Stimulated activated CD8-positive, alpha-beta memory T cell treated with anti-CD3 and anti-CD28 coated beads, Interleukin-2, amount 100 ng/mL, for 1 hour (primary cell): ENCODE results near the gene DCBLD2.

ENCODE experiments used
- DNase-seq, 2 donors: peaks; one replicate each; pipeline ENCODE4 v3.0.0-alpha.2; 2020; ENCODE audit warnings: low read depth in 2 of 2

Gene DCBLD2, protein sequence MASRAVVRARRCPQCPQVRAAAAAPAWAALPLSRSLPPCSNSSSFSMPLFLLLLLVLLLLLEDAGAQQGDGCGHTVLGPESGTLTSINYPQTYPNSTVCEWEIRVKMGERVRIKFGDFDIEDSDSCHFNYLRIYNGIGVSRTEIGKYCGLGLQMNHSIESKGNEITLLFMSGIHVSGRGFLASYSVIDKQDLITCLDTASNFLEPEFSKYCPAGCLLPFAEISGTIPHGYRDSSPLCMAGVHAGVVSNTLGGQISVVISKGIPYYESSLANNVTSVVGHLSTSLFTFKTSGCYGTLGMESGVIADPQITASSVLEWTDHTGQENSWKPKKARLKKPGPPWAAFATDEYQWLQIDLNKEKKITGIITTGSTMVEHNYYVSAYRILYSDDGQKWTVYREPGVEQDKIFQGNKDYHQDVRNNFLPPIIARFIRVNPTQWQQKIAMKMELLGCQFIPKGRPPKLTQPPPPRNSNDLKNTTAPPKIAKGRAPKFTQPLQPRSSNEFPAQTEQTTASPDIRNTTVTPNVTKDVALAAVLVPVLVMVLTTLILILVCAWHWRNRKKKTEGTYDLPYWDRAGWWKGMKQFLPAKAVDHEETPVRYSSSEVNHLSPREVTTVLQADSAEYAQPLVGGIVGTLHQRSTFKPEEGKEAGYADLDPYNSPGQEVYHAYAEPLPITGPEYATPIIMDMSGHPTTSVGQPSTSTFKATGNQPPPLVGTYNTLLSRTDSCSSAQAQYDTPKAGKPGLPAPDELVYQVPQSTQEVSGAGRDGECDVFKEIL

DNA sequence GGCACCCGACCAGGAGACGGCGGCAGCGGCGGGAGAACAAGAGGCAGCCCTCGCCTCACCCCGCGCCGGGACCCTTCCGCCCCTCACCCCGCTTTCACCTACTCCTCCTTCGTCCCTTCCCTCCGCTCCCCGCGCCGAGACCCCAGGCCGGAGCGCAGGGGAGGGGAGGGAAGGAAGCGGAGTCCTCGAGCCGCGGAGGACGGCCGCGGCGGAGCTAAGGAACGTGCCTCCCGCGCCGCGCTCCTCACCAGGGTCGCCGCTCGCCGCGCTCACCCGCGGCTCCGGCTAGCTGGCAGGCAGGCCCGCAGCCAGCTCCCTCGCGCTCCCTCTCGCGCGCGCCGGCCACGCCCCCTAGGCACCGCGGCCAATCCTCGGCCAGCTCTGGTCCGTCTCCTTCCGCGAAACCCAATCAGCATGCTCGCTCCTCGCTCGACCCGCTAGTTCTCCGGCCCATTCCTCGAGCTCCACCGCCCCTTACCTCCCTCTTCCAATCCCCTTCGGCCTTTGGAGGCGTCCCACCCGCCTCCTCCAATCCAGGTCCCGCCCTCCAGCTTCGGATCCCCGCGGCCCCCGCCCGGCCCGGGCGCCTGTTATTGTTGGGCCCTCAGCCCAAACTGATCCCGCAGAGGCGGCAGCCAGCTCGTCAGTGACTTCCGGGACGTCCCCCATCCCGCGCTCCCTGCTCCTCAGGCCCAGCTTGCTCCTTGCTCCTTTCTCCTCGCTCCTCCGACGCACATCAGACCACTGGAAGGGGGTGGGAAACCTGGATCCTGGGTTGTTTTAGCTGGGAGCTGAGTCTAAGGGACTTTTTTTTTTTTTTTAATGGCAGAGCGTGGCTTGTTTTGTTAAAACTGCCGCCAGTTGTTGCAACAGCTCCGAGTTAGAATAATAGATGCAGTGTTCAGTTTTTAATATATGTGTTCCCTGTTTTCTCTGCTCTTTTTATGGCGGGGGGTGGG lies at the start of gene DCBLD2:
Gene DCBLD2 (minus strand): TSS at position 304 of the 959 bp plus-strand sequence. CDS start 369 bp downstream, outside the sequence.
- DNase-seq, result peak; percentile 67 to 78

DNA sequence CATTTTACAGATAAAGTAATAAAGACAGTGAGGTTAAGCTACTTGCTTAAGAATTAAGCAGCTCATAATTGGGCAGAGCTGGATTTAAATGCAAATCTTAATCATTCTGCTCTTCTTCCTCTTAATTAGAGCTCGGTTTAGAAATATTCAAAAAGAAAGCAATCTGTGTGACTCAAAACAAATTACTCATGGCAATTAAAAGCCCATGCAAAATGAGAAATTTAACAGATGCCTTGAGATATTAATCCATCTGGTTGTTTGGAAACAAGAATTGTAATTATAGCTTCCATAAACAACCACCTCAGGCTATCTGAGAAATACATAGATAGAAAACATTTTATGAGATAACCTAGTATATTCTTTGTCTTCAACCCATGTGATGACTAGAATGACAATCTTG lies 44.2 kb upstream of the DCBLD2 start:
- DNase-seq, result no peak

DNA sequence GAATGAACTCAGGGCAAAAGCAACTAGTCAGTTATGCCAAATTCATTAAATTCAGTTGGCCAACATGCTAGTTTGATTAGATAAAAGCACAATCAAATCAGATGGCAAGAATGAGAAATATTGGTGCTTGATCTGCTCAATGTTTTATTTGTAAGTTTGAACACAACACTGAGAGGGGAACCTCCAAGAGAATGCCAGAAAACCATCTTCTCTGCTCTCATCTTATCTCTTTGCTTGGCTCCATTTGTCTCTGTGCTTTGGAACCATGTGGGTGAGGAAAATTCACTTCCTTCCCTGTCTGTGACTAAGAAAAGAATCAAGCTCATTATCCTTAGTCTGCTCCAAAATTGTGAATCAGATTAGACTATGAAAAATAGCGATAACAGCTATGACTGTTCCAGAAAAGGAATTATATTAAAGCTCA lies 43.6 kb upstream of the DCBLD2 start:
- no peak for DNase-seq

DNA sequence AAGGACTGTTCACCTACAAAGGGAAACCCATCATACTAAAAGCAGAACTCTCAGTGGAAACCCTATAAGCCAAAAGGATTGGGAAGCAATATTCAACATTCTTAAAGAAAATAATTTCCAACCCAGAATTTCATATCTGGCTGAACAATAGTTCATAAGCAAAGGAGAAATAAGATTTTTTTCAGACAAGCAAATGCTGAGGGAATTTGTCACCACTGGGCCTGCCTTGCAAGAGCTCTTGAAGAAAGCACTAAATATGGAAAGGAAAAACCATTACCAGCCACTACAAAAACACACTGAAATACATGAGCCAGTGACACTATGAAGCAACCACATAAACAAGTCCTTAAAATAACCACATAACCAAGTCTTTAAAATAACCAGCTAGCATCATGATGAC lies 28.9 kb upstream of the DCBLD2 start:
- no peak for DNase-seq

DNA sequence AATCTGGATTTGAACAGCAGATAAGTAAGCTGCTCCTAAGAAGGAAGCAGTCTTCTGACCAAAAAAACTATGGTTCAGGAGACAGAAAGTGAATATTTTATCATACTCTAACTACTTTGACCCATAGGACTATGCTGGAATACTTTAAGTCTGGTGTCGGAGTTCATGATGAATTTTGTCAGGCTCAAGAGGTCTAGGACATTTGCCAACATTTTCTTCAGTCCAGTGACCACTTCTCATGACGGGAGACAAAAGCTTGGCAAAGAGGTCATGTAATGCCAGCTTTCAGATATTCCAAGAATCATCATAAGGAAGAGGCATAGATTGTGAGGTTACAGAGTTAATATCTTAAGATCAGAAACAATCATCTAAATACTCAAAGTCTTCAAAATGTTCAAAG lies 20.5 kb upstream of the DCBLD2 start:
- DNase-seq, result no peak

DNA sequence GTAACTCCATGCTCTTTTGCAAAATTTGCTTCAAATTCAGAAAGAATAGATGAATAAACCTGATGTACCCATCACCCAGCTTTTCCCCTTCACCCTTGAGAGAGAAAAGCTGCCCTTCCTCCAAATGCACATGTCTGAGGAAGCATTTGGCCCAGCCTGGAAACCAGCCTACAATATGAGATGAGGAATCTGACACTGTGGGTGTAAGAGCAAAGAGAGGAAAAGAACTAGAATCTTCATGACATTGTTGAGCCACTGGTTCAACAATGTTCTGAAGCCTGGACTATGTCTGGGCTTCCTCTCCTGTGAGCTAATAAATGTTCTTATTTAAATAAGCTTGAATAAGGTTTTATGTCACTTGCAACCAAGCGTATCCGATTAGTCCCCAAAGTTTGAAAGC lies 18.7 kb upstream of the DCBLD2 start:
- DNase-seq, result no peak

DNA sequence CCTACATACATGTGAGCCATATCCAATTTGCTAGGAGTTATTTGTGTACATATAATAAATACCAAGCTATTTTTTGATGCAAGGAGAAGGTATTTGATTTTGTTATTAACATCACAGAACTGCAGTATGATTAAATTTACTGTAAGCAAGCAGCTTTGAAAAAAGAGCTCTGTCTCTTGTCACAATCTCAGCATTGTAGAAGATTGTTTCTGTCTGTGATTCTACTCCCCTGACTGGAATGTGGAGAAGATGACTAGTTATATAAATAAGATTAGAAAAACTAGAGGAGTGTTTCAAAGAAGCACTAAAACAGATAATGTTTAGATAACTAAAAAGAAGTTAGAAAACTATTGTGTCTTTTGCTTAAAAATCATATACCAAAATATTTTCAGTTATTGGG lies 17.1 kb upstream of the DCBLD2 start:
- DNase-seq, result no peak

DNA sequence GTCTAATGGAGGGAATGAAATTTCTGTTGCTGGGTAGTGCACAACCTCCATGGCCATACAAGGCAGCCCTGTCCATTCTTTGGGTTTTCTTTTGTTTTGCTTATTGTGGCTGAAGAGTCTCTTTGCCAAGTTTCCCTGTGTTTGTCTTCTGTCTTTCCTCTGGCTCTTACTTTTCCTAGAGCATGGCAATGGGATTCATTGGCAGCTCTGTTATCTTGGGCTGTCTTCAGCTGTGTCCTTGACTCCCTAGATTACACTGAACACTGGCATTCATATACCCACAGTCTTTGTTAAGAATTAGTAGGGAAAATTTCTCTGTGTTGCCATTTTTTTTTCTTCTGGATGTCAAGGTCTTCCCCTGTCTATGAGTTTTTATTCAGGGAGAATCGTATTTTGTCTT lies 16.1 kb upstream of the DCBLD2 start:
- no peak for DNase-seq

DNA sequence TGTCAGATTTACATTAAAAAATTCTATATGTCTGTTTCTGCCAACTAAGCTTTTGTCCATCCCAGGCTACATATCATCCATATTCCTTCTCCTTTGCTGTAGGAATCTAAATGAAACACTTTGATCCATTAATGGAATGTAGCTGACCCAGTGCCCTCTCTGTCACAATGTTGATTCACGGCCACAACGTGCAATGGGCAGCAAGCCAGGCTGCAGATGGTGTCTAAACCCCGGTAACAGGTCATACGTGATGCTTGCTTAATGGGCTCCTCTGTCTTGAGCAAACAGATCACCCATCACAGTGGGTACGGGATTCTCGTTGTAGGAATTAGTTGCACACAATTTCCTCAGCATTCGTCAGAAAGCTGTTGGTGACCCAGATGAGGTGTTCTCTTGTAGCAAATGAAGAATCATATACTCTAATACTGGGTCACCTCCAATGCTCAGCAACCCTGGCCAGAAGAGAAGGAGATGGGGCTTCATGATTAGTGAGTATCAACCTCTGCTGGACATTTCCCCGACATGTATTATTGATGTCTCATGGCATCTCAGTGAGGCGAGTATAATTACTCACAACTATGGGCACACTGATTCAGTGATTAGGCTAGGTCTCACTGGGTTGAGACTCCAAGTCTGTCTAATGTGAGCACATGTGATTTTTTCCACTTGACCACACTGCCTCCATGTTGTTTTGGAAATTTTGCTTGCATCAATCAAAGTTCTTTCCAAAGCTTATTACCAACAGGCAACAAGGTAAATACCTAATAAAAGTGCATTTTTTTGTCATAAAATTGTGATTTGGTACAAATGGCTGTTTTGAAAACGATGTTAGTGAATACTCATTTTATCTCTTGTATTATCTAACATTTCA lies 12.9 kb upstream of the DCBLD2 start:
- DNase-seq, result no peak

DNA sequence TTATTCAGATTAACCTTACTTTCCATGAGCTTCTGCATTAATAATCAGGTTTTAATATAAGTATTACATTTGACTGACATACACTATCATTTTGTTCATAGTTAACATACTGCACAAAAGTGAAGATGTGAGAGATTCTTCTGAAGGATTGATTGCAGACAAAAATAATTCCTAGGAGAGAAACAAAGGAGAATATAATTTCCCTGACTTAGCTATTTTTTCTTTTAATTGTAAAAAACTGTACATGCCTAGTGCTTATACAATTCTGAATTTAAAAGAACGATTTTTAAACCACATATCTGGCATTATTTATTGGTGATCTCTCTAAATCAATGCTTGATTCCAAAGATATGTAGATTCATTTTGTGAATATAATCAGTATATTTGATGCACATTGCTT lies 11.0 kb upstream of the DCBLD2 start:
- DNase-seq, result no peak

DNA sequence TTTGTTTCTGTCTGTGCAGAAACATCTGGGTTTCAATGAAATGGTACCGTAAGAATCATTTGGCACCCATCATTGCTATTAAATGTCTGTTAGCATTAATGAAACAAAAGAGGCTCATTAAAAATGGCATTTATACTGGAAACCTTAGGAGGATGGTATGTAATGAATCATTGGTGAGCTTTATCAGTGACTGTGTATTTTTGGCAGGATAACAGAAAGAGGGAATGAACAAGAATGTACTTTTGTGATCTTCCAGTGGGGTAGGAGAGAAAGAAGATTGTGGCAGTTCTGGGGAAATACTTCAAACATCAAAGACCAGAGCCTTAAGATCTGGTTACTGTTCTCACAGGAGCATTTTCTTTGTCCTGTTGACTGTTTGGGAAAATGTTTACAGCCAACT lies 4.7 kb upstream of the DCBLD2 start:
- DNase-seq, result no peak

DNA sequence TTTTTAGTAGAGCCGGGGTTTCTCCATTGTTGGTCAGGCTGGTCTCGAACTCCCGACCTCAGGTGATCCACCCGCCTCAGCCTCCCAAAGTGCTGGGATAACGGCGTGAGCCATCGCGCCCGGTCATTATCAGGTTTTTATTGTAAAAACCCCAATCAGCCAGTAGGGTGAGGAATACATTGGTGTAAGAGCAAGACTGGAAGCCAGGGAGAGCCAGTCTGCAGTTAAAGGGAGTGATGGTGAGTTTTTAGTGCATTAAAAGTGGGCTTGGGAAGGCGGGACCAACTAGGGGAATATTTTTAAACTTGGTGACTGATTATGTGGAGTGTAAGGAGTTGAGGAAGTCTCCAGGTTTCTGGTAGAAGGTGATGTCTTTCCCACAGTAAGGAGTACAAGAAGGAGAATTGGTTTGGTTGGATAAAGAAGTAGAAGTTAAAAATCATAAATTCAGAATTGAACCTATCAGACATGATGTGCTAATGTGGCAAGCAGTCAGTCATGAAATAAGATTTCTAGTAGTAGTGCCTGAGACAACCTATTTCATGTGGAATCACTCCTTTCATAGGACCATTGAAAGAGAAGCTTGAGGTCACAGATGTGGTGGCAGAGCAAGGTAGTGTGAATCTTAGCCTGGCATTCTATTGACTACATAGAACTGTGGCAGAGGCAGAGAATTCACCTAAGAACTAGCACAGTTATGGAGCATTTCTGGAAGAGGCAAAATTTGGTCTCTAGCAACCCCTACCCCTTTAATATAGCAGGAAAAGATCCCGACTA lies 2.4 kb upstream of the DCBLD2 start:
- DNase-seq, result no peak

DNA sequence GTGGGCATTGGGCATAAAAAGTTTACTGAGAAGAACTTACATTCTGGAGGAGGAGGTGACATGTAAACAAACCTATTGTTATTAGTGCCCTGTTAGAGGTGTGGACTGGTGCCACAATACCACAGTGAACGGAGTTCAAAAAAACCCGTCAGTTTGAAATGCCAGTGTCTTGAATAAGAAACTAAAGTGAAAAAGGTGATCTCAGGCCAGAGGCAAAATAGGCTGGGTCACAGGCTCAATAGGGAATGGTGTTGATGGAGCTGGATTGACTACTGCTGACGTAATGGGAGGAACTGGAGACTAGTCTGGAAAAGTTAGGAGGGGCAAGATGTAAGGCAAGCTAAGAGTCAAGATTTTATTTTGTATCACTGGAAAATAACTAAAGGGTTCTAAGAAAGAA lies 1.6 kb upstream of the DCBLD2 start:
- DNase-seq, result no peak

DNA sequence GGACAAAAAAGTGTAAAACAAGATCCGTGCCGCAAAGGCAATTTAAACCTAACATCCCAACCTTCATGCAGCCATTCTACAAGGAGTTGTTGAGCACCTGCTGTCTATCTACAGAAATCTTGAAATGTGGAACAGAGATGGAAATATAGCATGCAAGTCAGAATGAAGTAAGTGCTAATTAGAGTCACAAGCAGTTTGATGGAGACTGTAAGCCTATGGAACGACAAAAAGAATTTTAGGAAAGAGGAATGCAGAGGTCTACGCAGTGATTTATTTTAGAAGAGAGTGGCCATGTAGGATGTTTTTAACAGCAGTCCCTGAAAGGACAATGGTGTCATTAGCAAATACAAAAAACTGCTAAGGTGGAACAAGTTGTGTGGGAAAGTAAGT lies 851 bp upstream of the DCBLD2 start:
- DNase-seq, result no peak

DNA sequence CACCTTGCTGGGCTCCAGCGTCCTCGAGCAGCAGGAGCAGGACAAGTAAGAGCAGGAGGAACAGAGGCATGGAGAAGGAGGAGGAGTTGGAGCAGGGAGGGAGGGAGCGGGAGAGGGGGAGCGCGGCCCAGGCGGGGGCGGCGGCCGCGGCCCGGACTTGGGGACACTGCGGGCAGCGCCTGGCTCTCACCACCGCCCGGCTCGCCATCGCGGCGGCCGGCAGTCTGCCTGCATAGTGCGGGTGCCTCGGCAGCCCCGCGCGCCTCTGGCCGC lies 440 bp downstream of the DCBLD2 start:
- no peak for DNase-seq

DNA sequence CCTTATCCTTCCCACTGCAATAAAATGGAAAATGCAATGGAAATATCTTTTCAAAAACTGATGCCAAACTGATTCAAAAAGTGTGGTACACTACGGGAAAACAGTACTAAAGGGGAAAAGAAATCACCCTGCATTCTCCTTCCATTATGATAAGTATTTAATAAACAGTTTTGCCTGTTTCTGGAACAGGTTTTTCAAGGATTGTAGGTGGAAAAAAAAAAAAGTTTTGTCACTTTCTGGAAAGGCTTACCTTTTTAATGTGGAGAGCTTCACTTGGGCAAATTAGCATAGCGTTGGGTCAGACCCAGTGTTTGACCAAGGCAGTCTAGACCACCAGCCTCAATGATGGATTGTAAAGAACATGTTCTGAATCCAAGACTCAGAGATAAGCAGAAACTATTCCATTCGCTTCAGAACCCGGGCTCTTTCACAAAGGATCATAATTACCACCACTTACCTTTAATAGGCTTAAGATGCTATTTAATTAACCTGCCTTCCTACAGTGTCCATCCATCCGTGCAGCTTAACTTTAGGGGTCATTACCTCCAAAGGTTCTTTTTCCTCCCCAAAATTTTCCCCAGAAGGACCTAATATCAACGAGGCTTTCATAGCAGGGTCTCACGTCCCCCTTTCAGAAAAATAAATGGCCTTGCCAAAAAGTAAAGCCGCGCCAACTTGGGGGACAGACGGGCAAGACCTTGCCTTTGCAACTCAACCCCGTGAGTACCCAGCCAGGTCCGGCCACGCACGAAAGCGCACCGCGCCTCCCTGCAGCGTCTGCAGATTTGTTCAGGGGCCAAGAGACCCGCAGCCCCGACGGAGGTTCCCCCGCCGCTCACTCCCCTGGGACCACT lies 1.0 kb downstream of the DCBLD2 start:
- DNase-seq, result no peak

DNA sequence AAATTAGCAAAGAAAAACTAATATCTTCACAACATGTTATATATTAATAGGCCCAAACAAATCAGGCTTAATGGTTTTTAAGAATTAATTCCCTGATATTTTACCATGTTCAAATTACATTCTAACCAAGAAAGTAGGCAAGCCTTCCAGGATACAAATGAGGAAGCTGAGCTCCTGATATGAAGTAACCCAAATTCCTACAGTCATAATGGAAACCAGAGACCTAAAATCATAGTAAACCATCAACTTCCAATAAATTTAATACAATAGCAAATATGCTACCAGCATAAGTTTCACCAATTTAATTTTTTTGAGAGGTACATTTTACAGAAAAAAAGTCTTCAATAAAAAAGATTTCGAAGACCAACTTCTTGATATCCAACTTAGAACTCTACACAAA lies 3.8 kb downstream of the DCBLD2 start:
- DNase-seq, result no peak

DNA sequence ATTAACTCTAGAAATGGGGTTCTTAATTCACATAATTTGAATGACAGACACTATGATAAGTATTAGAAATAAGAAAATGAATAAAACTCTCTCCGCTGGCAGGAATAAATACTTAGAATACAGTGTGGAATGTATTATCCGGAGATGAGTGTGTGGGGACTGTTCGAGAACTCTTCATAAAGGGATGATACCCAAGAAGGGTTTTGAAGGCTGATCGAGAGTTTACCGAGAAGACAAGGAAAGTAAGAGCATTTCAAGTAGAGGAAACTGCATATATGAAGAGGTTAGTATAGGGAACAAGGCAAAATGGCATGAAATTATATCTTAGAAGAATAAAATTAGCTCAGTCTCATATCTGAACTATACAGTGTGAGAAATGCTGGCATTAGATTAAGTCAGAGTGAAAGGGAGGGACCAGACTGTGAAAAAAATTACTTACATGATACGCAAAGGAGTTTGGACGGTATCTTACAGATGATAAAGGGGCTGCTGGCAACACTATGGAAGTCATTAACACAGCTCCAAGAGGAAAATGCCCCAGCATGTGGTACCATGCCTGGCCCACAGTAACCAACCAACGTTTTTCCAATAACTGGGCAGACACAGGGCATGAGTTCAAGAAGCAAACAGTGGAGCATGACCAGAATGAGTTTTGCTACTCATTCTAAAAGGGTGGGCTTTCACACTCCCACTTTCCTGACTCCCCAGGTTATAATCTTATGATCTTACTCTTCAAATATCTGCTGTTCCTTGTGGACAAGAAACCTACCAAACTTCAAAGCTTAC lies 6.5 kb downstream of the DCBLD2 start:
- DNase-seq, result no peak

DNA sequence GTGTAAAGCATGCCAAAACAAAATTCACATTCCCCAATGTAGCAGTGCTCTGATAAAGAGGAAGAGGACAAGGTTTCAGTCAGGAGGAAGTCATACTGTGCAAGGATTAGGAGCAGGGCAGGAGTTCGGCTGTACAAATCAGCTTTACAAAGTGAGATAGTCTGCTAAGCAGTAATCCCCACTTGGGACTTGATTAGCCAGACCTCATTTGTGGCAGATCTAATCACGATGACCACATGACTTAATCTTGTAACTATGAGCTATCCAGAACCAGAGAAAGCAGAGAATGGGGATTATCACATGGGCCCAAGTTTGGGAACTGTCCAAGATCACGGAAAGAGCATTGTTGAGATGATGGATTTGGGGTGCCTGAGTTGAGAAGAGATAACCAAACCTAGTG lies 7.8 kb downstream of the DCBLD2 start:
- DNase-seq, result no peak
